Erythroblast (primary cell): ENCODE data around the gene SECTM1.

Experiments
- GATA1 ChIP-seq: IDR thresholded peaks from 2 replicates; pipeline ENCODE4 v1.6.1; 2011; ENCODE audit warnings: low read depth, mild to moderate bottlenecking, control low read depth, low read length, moderate library complexity
- POLR2A ChIP-seq: IDR thresholded peaks from 2 replicates; pipeline ENCODE4 v1.6.1; 2011; ENCODE audit warnings: mild to moderate bottlenecking, low read length

DNA sequence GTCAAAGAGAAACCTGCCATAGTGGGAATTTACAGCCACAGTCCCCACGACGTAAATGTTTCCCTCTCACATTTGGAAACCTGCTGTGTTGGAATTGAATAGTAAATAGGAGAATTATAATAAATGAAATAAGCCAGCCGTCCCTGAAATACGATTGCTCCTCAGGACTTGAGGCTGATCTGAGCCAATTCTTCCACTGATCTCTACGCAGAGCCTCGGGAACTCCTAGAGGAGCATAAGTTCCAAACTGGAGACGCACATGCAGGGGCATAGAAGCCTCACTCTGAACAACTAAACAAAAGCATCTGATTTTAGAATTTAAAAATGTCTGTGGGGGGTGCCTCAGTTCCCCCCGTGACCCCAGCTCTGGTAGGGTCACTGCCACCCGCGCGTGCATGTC lies 15.3 kb upstream of the SECTM1 start:
- no peak for TF ChIP-seq POLR2A
- no peak for TF ChIP-seq GATA1
